Renal cortex interstitium (tissue), 11 donors: ENCODE data around the gene KDR. TPM values are rescaled to one million over a fixed set of nuclear protein-coding genes. Genes with fewer than 3 reads are reported as not detected.

Experiments
- DNase-seq, 11 donors: peaks; one replicate each; pipeline ENCODE4 v3.0.0-alpha.2; 2013; ENCODE audit warnings: low read depth in 9 of 11, low spot score in 4 of 11; ENCODE audit errors: extremely low read depth in 1 of 11
- polyA plus RNA-seq, 3 donors: library from polyadenylated mRNA; unstranded; fragments of 120-200 nt; gene quantifications; one replicate each; pipeline ENCODE4 v1.2.1, GENCODE V29; 2013; ENCODE audit not compliant: insufficient read length in 3 of 3

The KDR gene
- polyA plus RNA-seq, 3 donors, result 43.8 to 63.7 (median 59.4) TPM

- no peak for DNase-seq
Observed at GRCh38 chr4:55038176-55038890, 87.1 kb downstream of the KDR start.

DNA sequence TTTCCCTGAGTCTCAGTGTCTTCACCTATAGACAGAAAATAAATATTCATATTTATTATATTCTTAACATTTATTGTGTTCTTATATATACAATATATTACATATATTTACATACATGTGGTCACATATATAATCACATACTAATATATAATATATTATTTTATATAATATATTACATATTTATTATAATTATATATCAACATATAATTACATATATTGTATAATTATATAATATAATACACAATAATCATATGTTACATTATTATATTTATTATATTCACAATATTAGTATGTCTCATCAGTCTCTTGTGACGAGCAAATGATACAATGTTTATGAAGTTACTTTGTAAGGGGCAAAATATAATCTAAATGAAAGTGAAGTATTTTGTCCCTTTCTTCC lies 87.7 kb downstream of the KDR start:
- DNase-seq, result no peak

GRCh38 chr4:55036405-55036804 lies 89.0 kb downstream of the KDR start:
- DNase-seq, result no peak

DNA sequence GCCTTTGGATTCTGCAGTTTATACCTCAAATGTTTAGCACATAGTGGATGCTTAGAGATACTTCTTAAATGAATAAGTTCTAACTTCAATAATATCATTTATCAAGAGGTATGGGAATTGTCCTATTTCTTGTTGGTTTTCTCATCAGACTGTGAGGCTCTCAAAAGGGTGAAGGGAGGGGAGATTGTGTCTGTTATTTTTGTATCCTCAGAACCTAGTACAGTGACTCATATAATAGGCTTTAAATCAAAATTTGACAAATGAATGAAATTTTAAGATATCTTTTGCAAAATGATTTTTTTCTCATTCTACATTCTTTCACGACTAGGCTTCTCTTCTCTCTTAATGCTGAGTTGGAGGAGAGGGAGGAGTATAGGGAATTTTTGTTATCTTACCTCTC lies 89.5 kb downstream of the KDR start:
- no peak for DNase-seq

- DNase-seq, result no peak
Observed at GRCh38 chr4:55033296-55033695, 92.1 kb downstream of the KDR start.

DNA sequence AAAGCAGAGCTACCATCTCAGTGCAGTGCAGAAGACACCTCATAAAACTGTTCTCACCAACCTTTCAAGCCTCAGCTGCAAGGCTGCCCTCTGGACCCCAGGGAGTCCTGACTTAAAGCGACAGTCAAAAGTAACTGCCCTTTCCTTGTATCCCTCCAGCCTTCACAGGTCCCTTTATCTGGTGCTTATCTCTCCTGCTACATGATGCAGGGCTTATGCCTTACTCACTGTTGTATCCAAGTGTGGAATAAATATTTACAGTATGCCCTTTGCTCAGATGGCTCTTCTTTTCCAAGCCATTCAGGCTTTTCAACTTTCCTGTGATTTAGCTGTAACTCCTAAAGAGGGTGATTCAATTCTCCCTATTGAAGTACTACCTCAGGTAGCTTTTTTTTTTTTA lies 92.6 kb downstream of the KDR start:
- no peak for DNase-seq

GRCh38 chr4:55032179-55032578 lies 93.2 kb downstream of the KDR start:
- no peak for DNase-seq

GRCh38 chr4:55031158-55031557 lies 94.2 kb downstream of the KDR start:
- no peak for DNase-seq

DNA sequence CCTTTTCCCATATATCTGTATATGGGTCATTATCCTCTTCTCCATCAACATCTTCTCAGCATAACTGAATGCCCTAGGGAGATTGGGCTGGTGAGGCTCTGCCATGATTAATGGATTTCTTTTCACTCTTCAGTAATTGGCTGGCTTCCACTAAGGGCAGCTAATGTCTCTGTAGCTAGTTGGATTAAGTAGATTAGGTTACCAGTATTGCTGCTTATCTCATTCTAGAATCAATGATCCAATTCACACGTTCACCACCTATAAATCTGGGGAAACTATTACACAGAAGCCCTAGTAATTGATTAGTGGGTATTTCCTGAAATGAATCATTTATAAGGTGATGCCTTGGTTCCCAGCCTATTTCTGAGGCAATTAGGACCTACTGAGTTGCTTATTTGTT lies 94.8 kb downstream of the KDR start:
- DNase-seq, result peak in 1 of 11 donors; percentile 23

DNA sequence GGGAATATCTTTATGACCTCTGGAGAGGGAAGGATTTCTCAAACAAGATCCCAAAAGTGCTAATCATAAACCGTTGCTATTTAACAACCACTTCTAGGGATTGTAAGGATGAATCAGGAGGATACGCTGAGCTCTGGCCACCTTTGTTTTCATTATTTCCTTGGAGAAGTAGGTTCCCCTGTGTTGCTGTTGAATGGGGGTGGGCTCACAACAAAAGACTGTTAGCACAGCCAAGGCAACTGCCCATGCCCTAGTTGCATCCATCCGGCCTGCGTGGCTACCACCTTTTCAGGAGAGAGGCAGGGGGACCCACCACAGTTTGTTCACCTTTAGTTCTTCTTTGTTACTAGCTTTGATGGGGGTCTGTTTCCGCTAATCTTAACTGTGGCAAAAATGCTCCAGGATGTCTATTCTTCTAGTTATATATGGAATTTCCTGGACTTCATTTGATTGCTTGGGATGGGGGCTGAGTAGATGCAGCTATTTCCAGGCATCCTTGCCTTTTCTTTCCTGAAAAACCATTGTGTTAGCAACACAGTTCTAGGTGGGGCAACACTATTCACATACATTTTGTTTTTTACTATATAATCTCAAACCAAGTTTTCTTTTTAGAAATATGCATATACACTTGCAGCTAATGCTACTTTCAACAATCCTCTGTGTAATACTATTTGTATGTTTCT lies 95.4 kb downstream of the KDR start:
- DNase-seq, result no peak

DNA sequence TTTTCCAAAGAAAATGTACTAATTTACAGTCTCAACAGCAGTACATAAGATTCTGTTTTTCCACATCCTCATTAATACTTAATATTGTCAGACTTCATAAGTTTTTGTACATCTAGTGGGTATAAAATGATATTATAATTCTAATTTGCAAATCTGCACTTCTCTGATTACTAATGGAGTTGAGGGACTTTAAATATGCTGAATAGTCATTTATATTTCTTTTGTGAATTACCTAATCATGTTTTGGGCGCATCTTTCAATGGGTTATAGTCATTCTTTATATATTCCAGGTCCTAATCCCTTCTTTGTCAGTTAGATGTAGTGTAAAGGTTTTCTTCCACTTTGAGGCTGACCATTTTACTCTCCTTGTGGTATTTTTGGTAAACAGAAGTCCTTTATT lies 96.1 kb downstream of the KDR start:
- no peak for DNase-seq

Other genes starting within 250 kb of the KDR start
- gene SRD5A3, start 220.6 kb upstream of the KDR start, polyA plus RNA-seq, result 10 to 100 TPM; 18.4 to 30.0 (median 20.8) TPM